ENCODE measurements around the gene GVQW3.

Gene GVQW3

GRCh38 chr11:76380977-76381719 is at the start of gene GVQW3, which contains the start of gene THAP12:
Gene GVQW3, plus strand, starts transcription at chr11:76381323. Its CDS starts 506 bp downstream, at chr11:76381829.
Gene THAP12, minus strand, starts transcription at chr11:76381132. Its CDS starts 296 bp downstream, at chr11:76380836.
- in situ Hi-C loops (cut with HindIII; ENCODE audit: low sequenced_read_pairs): no loop called here

GRCh38 chr11:76334826-76335389 is 46.2 kb upstream of the GVQW3 start:
- in situ Hi-C loops (cut with HindIII; ENCODE audit: low sequenced_read_pairs): no loop called here

- in situ Hi-C loops (cut with HindIII; ENCODE audit: low sequenced_read_pairs): no loop called here
These were observed 45.3 kb upstream of the GVQW3 start for GRCh38 chr11:76335842-76336241.

DNA sequence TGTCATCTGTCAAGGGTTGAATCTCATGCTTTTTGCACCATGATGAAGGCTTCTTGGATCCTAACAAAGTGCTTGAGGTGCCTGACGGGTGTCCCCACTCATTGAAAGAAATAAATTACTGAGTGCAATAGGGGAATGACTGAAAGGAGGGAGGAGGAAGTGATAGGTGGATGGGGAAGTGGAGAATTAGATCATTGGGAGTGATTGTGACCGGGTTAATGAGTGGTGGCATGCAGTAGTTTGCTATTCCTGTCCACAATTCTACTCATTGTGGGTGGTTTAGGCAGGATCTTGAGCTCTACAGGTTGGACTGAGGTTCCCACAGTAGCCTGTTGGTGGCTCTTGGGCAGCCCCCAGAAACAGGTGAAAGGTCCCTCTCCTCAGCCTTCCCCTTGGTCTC is 44.5 kb upstream of the GVQW3 start:
- in situ Hi-C loops (cut with HindIII; ENCODE audit: low sequenced_read_pairs): no loop called here

GRCh38 chr11:76337469-76337868 is 43.7 kb upstream of the GVQW3 start:
- in situ Hi-C loops (cut with HindIII; ENCODE audit: low sequenced_read_pairs): no loop called here

- in situ Hi-C loops (cut with HindIII; ENCODE audit: low sequenced_read_pairs): no loop called here
These were observed 43.2 kb upstream of the GVQW3 start for GRCh38 chr11:76337923-76338322.

DNA sequence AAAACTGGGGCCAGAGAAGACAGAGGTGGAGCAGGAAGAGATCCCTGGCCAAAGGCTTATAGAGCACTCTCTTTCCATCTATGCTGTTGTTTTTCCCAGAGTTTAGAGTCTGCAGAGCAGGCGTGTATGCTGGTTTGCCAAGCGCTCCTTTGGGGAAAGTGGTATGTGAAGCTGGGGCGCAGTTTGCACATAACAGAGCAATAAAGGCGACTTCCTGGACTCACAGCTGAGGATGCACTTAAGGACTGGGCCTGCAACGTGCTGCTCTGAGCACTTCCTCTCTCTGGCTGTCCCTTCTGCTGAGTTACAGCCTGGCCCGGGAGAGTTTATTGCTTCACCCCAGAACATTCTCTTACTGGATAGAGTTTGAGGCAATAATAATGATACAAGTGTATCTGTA is 41.9 kb upstream of the GVQW3 start:
- in situ Hi-C loops (cut with HindIII; ENCODE audit: low sequenced_read_pairs): no loop called here

GRCh38 chr11:76347466-76347865 is 33.7 kb upstream of the GVQW3 start:
- in situ Hi-C loops (cut with HindIII; ENCODE audit: low sequenced_read_pairs): no loop called here

DNA sequence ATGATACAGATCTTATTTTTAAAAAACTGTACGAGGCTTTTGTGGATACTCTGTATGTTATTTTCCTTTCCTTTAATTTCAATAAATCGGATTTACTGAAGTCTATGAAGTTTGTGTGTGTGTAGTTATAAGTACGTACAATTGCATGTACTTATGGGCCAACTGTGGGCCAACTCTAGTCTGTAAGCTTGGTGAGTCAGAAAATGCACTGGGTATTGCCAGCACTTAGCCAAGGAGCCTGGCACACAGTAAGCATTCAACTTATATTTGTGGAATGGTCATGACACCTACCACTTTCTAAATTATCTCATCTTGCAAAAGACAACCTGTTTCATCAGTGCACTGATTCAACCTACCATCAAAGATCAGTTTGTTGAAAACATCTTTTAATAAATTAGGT is 32.8 kb upstream of the GVQW3 start:
- in situ Hi-C loops (cut with HindIII; ENCODE audit: low sequenced_read_pairs): no loop called here

- in situ Hi-C loops (cut with HindIII; ENCODE audit: low sequenced_read_pairs): no loop called here
These were observed 26.0 kb upstream of the GVQW3 start for GRCh38 chr11:76355172-76355571.

GRCh38 chr11:76361374-76361773 is 19.7 kb upstream of the GVQW3 start:
- in situ Hi-C loops (cut with HindIII; ENCODE audit: low sequenced_read_pairs): no loop called here

DNA sequence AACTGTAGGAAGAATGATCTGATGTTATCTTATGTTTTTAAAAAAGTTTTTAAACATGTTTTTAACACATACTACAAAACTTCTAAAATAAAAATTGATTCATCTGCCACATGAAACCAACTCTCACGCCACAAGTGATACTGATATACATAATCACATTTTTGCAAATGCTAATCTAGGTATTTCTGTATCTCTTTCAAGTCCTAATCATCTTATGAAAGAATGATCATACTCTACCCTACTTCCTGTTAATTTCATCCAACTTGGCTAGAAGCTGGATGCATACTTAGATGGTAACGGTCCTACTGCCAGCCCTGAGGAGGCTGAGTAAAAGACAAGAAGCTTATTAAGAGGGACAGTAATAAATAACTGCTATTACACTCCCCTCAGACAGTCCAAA is 19.3 kb upstream of the GVQW3 start:
- in situ Hi-C loops (cut with HindIII; ENCODE audit: low sequenced_read_pairs): no loop called here

DNA sequence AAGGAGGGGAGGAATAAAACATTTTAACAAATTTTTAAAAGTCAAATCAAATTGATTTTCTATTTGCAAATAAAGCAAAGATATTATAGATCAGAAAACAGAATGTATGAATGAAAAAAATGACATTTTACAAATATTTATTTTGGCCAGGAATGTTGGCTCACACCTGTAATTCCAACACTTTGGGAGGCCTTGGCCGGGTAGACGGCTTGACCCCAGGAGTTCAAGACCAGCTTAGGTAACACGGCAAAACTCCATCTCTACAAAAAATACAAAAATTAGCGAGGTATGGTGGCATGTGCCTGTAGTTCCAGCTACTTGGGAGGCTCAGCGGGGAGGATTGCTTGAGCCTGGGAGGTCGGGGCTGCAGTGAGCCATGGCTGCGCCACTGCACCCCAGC is 18.4 kb upstream of the GVQW3 start:
- in situ Hi-C loops (cut with HindIII; ENCODE audit: low sequenced_read_pairs): no loop called here

DNA sequence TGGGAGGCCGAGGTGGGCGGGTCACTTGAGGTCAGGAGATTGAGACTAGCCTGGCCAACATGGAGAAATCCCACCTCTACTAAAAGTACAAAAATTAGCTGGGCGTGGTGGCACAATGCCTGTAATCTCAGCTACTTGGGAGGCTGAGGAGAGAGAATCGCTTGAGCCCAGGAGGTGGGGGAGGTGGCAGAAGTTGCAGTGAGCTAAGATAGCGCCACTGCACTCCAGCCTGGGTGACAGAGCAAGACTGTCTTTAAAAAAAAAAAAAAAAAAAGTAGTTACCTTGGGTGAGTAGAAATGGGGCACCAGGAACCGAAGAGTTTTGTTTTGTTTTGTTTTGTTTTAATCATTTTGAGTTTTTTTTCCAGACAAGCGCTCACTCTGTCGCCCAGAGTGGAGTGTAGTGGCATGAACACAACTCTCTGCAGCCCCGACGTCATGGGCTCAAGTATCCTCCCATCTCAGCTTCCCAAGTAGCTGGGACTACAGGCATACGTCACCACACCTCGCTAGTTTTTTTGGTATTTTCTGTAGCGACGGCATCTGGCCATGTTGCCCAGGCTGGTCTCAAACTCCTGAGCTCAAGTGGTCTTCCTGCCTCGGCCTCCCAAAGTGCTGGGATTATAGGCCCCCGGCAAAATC is 16.0 kb upstream of the GVQW3 start:
- in situ Hi-C loops (cut with HindIII; ENCODE audit: low sequenced_read_pairs): no loop called here

GRCh38 chr11:76368490-76368889 is 12.6 kb upstream of the GVQW3 start:
- in situ Hi-C loops (cut with HindIII; ENCODE audit: low sequenced_read_pairs): no loop called here

DNA sequence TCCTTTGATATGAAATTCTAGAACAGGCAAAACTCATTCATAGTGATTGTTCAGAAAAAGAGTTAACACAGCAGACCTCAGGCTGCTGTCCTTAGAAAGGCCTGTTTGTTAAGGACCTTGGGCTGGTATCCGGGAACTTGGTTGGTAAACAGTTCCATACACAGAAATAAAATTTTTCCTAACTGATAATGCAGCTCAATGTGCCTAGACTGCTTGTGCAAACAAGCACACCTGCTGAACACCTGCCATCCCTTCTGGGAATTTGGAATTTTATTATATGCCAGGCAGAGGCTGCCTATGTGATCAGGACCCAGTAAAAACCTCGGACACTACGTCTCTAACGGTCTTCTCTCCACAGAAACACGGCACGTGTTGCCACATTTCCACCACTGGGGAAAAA is 11.7 kb upstream of the GVQW3 start:
- in situ Hi-C loops (cut with HindIII; ENCODE audit: low sequenced_read_pairs): no loop called here

DNA sequence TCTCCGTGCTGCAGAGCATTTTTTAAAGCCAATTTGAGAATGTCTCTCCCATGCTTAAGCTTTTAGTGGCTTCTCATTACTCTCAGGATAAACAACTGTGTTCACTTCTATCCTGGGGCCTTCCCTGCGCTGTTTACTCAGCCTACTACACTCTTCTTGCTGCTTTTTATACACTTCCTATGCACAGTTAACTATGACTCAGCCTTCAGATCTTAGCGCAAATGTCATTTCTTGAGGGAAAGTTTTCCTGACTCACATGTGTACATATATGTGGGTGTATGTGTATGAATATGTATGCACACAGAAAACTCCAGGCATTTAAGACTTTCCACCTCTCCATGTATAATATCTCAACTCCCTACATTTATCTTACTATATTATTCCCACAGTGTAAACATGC is 10.0 kb upstream of the GVQW3 start:
- in situ Hi-C loops (cut with HindIII; ENCODE audit: low sequenced_read_pairs): no loop called here

DNA sequence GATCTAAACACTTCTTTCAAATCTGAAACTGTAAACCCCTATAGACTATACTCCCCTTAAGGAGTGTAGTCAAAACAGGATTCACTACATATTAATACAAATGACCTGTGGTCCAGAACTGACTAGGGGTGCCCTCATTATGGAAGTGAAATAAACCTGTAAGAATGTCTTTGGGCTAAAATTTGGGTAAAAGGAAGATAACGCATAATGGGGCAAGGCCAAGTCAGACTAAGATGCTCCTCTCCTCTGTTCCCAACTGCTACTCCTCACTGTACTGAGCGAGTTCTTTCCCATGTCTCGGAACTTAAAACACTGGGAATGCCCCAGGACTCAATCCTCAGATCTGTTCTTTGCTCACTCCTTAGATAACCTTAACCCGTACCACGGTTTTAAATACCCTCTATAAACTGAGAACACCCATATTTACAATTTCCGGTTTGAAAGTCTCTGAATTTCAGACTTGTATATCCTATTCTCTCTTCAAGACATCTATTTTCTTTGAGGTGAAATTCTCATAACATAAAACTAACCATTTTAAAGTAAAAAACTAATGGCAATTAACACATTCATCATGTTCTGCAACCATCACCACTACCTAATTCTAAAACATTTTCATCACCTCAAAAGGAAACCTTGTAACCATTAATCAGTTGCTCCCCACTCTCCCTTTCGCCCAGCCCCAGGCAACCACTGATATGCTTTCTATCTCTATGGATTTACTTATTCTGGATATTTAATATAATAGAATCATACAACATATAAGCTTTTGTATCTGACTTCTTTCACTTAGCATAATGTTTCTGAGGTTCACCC is 4.2 kb upstream of the GVQW3 start:
- in situ Hi-C loops (cut with HindIII; ENCODE audit: low sequenced_read_pairs): no loop called here

DNA sequence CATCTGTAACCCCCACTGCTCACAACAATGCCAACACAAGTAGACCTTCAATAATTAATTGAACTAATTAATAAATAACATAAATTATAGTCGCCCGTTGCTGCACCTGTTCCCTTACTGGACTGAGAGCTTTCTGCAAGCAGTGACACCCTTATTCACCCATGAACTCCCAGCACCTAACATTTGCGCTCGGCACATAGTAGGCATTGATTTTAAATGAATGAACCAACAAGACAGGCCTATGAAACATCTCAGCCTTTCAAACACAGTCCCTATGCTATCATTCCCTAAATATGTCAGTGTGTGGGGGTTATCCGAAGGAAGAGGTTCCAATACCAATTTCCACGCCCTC is 1.3 kb upstream of the GVQW3 start:
- in situ Hi-C loops (cut with HindIII; ENCODE audit: low sequenced_read_pairs): no loop called here

DNA sequence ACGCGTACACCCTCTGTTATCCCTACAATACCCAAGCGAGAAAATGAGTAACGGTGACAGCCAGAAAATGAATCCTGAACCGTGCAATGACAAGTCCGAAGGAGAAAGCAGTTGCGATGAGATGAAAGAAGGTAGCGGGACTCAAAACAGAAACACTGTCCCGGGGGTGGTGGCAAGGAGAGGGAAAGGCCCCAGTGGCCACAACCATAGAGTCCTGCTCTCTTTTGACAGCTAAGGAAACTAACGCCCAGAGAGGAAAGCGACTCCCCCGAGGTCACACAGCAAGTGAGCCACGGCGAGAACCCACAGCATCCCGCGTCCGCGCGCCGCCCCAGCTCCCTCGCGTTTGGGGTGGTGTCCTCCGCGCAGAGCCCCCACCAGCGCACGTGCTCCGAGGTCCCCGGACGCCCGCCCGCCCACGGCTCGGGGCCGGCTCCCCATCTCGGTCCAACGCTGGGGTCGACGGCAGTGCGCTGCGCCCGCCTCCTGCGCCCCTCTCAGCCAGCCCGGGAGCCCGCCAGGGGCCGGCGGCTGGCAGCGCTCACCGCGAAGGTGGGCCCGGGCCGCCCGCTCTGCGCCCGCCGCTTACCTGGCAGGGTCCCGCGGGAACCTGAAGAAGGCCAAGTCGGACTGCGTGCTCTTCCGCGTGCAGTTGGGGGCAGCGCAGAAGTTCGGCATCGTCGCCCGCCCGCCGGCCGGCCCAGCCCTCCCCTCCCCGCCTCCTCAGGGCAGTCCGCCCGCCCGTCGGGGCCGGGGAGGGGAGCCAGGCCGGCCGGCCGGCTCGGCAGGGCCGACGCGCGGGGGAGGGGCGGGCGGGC is 755 bp upstream of the GVQW3 start:
- in situ Hi-C loops (cut with HindIII; ENCODE audit: low sequenced_read_pairs): no loop called here

- in situ Hi-C loops (cut with HindIII; ENCODE audit: low sequenced_read_pairs): no loop called here
These were observed 1.1 kb downstream of the GVQW3 start for GRCh38 chr11:76382209-76382608.

Measured in DLD1 (cell line).